Measurements from ENCODE around the gene BRPF3. TPM values are rescaled to one million over a fixed set of nuclear protein-coding genes. Genes with fewer than 3 reads are reported as not detected.

BRPF3 gene
- total RNA-seq, 1 donor from 2014 or later, result 15.9 TPM

DNA sequence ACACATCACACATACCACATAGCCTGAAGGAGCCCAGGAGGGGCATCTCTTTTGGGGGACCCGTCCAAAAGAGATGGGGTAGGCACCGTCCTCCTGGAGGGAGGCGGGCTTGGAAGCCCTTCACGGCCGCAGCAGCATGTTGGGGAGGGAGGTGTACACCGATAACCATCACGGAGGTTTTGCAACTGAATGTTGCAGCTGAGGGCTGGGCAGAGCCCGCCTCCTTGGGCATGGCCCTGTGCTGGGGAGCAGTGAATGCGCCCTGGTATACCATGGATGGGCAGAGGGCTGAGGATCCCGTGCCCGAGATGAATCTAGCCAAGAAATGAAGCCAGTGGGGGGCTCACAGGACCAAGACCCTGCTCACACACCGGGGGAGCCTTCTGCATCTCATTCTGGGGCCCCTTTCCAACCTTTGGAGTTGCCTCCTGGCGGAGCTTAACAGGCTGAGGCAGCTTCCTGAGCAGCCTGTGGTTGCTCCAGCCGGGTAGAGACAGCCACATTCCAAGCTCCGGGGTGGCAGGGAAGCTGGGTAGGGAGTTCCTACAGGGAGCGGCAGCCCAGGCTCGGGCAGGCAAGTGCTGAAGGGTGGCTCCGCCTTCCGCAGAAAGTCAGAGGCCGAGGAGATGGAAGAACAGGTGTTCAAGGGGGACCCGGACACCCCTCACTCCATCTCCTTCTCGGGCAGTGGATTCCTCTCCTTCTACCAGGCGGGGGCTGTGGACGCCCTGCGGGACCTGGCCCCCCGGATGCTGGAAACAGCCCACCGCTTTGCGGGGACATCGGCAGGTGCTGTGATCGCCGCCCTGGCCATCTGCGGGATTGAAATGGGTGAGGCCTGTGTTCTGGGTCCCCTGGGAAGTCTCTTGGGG lies 73.5 kb downstream of the BRPF3 start, which contains the start of gene PNPLA1:
Gene PNPLA1 (plus strand): TSS at position 227 of the 872 bp plus-strand sequence. CDS start 400 bp downstream, at position 627.
- no peak for DNase-seq

DNA sequence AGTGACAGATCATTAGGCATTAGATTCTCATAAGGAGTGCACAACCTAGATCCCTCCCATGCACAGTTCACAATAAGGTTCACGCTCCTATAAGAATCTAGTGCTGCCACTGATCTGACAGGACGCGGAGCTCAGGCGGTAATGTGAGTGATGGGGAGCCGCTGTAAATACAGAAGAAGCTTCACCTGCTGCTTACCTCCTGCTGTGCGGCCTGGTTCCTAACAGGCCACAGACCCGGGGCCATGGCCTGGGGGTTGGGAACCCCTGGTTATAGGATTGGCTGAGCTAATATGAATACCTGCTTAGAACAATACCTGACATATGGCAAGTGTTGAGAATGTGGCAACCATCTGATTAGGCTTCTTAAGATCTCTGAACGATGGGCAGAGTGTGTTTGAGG lies 75.7 kb downstream of the BRPF3 start:
- no peak for DNase-seq

DNA sequence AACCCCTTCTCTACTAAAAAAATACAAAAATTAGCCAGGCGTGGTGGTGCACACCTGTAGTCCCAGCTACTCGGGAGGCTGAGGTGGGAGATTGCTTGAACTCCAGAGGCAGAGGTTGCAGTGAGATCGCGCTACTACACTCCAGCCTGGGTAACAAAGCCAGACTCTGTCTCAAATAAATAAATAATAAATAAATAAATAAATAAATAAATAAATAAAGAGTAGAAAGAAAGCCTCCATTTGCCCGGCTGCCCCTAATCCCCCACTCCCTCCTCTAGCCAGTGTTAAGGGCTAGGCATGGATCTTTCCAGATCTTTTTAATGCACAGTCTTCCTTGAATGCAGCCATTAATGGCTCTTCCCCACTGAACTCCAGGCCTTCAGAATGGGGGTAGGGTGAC lies 76.5 kb downstream of the BRPF3 start:
- DNase-seq, result no peak

DNA sequence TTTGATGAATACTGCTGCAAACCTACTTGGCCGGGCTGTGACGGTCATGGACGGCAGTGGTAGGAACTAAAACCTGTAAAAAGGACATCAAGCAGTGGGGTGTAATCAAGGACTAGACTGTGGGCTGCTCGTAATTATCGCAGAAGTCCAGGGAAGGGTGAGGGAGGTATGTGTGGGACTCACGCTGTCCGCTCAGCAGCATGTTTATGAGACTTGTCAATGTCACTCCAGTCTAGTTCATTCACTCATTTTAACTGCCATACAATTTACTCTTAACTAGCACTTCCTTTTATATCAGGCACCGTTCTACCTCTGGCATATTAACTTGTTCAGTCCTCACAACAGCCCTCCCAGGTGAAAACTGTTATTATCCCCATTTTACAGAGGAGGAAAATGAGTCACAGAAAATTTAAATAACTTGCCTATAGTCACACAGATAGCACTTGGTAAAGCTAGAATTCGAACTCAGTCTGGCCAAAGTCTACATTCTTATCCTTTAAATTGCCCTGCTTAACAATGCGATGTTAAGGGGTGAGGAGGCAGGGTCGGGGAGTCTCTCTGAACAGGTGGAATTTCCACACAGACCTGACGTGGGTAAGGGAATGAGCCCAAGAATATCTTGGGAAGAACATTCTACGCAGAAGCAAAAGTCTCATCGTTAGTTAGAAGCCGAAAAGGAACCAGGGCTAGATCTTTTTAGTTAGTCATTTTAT lies 77.4 kb downstream of the BRPF3 start:
- no peak for DNase-seq

DNA sequence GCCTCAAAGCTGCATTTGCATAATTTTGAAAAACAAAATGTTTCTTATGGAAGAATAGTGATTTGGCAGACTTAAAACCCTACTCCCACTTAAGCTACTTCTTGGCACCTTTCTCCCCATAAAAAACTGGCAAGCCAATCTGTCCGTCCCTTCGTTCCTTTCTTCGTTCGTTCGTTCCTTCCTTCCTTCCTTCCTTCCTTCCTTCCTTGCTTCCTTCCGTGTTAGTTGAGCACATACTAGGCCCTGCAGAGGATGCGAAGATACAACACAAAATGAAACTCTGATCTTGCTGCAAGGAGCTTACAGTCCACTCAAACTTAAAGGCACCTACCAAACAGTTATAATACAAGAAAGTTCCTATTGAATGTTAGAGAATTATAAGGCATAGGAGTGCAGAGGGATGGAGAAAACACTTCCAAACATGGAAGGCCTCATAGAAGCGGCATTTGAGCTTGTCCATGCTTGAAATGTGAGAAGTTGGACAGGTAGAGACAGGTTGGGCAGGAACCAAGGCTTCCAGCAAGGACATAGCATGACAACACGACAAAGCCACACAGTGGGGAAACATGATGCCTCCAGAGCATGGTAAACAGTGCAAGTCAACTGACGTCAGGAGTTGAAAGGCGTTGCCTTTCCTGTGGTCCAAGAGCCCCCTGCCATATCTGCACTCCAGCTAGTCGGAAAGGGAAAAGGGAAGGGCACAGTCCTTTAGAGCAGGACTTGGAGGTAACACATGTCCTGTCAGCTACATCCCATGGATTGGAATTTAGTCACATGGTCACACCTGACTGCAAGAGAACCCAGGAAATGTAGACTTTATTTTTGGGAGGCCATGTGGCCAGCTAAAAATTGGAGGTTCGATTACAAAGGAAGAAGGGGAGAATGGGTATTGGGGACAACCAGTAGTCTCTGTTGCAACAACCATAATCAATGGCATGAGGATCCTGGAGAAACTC lies 80.3 kb downstream of the BRPF3 start:
- no peak for DNase-seq

DNA sequence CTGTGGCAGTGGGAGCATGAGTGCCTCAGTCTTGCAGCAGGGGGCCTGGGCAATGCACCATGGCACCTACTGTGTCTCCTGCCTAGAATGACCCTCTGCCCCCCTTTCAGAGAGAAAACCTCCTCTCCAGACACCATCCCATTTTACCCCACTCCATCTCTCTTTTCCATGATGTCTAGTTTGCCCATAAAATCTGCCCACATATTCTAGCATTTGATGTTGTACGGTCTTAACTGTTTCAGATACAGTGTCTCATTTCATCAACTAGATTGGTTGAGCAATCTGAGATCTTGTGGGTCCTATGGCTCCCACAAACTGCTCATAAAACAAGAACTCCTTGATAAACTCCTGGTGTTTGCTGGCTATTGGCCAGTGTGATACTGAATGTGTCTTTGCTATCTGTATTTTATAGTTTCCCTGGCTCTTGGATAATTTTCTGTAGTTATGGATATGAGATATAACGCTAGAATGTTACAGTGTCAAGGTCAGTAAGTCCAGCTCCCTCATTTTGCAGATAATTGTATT lies 81.5 kb downstream of the BRPF3 start:
- DNase-seq, result no peak

DNA sequence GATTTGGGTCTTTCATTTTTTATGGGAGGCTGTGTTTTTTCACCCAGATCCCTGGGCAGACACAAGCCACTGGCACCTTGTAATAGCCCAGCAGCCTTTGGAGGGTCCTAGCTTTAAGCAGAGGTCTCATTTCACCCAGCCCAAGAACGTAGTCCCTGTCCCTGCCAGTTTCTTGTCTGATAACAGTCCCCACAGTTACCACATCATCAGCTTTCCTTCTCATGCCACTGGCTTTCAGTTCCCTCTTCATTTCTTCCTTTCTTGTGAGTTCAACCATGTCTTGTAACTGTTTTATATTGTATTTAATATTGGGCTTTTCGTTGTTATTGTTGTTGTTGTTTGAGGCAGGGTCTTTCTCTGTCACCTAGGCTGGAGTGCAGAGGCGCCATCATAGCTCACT lies 83.9 kb downstream of the BRPF3 start:
- no peak for DNase-seq

DNA sequence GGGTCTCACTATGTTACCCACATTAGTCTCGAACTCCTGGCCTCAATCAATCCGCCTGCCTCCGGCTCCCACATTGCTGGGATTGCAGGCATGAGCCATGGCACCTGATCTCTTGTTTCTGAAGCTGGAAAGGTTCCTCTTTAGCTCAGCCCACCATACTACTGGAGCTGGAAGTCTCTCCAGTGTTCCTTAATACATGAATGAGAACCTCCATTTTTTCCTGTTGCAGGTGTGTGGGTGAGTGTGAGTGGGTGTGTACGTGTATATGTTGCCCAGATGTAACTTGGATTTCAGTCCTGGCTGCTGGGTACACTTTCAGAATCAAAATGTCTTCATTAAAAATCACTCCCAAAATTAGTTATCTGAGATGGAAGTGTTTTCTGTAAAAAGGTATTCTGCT lies 84.4 kb downstream of the BRPF3 start:
- DNase-seq, result no peak

Other genes with a start within 250 kb of the BRPF3 start
- 0.20 TPM for gene SLC26A8, start 172.1 kb upstream of the BRPF3 start, total RNA-seq
- 52.6 TPM for gene MAPK14, start 168.9 kb upstream of the BRPF3 start, total RNA-seq
- 29.5 TPM for gene MAPK13, start 66.2 kb upstream of the BRPF3 start, total RNA-seq
- gene PNPLA1, start 73.3 kb downstream of the BRPF3 start, total RNA-seq, result 4.2 TPM
- 0.10 TPM for gene BNIP5, start 140.1 kb downstream of the BRPF3 start, total RNA-seq
- gene ETV7, start 190.9 kb downstream of the BRPF3 start, total RNA-seq, result 0.49 TPM
- gene PXT1, start 246.1 kb downstream of the BRPF3 start, total RNA-seq, result not detected
- gene KCTD20, start 246.3 kb downstream of the BRPF3 start, total RNA-seq, result 75.7 TPM